Peyer's patch (tissue), 4 donors: ENCODE results near the gene TRMT112. TPM values are rescaled to one million over a fixed set of nuclear protein-coding genes. Genes with fewer than 3 reads are reported as not detected.

Source experiments
- DNase-seq, 3 donors: peaks; one replicate each; pipeline ENCODE4 v3.0.0-alpha.2; 2017 to 2019
- H3K27ac ChIP-seq, 4 donors: fragments of 200-600 bp; sonication (generic); one replicate each; pipeline ENCODE4 v1.5.1; 2016 to 2019
- H3K27me3 ChIP-seq, 2 donors: fragments of 200-600 bp; sonication (generic); one replicate each; pipeline ENCODE4 v1.5.1; 2019
- H3K36me3 ChIP-seq, 3 donors: fragments of 200-600 bp; sonication (generic); one replicate each; pipeline ENCODE4 v1.5.1; 2016 to 2019
- H3K4me1 ChIP-seq, 4 donors: fragments of 200-600 bp; sonication (generic); one replicate each; pipeline ENCODE4 v1.5.1; 2016 to 2019
- H3K4me3 ChIP-seq, 4 donors: fragments of 200-600 bp; sonication (generic); 1 replicate in 3 of 4; 2 replicates in 1 of 4; pipeline ENCODE4 v1.5.1; 2016 to 2019; ENCODE audit warnings: mild to moderate bottlenecking in 1 of 4
- H3K9me3 ChIP-seq, 4 donors: fragments of 200-600 bp; sonication (generic); one replicate each; pipeline ENCODE4 v1.5.1; 2016 to 2019; ENCODE audit warnings: mild to moderate bottlenecking in 1 of 4
- CTCF ChIP-seq, 6 experiments: fragments of 450-650 bp in 4 of 6; fragments of 200-600 bp in 2 of 6; sonication (generic) in 1 of 6; IDR thresholded peaks; one replicate each; pipeline ENCODE4 v1.5.1; 2017 to 2019; ENCODE audit warnings: antibody characterized with exemption in 6 of 6, mild to moderate bottlenecking in 3 of 6, moderate library complexity in 1 of 6
- POLR2A ChIP-seq, 2 donors: fragments of 450-650 bp; IDR thresholded peaks; one replicate each; pipeline ENCODE4 v1.5.1; 2017; ENCODE audit warnings: antibody characterized with exemption in 2 of 2, mild to moderate bottlenecking in 2 of 2, moderate library complexity in 2 of 2
- total RNA-seq, 4 donors: library from RNA; depleted of rRNA; stranded (reverse); fragments of >200 nt; gene quantifications; one replicate each; pipeline ENCODE4 v1.1.0, GENCODE V29; 2016

The TRMT112 gene
- total RNA-seq, 4 donors from 2014 or later, result 55.3 to 163 (median 63.1) TPM

DNA sequence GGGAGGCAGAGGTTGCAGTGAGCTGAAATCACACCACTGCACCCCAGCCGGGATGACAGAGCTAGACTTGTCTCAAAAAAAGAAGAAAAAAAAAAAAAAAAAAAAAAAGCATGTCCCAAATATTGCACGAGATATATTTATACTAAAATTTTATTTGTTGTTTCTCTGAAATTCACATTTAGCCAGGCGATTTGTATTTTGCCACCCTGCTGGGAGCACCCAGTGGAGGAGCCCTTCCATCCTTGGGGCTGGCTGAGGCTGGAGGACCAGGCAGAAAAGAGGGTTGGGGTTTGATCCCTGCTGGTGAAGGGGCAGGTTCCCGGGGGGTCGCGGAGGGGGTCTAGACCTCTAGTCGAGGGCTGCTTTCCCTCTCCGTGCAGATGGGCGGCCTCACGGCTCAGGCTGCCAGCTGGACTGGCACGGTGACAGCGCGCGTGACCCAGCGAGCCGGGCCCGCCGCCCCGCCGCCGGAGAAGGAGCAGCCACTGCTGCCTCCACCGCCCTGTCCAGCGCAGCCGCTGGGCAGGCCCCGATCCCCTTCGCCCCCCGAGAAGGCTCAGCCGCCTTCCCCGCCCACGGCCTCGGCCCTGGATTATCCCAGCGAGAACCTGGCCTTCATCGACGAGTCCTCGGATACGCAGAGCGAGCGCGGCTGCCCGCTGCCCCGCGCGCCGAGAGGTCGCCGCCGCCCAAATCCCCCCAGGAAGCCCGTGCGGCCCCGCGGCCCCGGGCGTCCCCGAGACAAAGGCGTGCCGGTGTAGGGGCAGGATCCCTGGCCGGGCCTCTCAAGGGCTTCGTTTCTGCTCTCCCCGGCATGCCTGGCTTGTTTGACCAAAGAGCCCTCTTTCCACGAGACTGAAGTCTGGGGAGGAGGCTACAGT lies 18.2 kb downstream of the TRMT112 start:
- peak in 1 of 3 donors; percentile 71 for DNase-seq
- peaks cover 3 to 29% (median 25%) of the 10 kb centered on the region in 4 donors for H3K4me1 ChIP-seq
- H3K27ac ChIP-seq, result peak overlapping the region in 1 of 4 donors; percentile 42
- H3K36me3 ChIP-seq, result no peaks in the 10 kb centered on the region
- peaks cover 0 to 42% of the 10 kb centered on the region in 2 donors for H3K27me3 ChIP-seq
- no peak for TF ChIP-seq CTCF (IDR thresholded peaks at IDR 0.05)
- no peak for TF ChIP-seq POLR2A (IDR thresholded peaks at IDR 0.05)
- H3K4me3 ChIP-seq, result peak overlapping the region; percentile 1 to 45 (median 34)
- H3K9me3 ChIP-seq, result no peaks in the 10 kb centered on the region

GRCh38 chr11:64297699-64298358 lies 19.5 kb downstream of the TRMT112 start:
- peak in 1 of 3 donors; percentile 54 for DNase-seq
- H3K9me3 ChIP-seq, result no peaks in the 10 kb centered on the region
- no peak overlapping the region for H3K27ac ChIP-seq
- peaks cover 0 to 21% (median 19%) of the 10 kb centered on the region in 4 donors for H3K4me1 ChIP-seq
- no peaks in the 10 kb centered on the region for H3K36me3 ChIP-seq
- TF ChIP-seq CTCF (IDR thresholded peaks at IDR 0.05) (no peak), POLR2A (IDR thresholded peaks at IDR 0.05) (no peak)
- peaks cover 0 to 48% of the 10 kb centered on the region in 2 donors for H3K27me3 ChIP-seq
- H3K4me3 ChIP-seq, result no peak overlapping the region

DNA sequence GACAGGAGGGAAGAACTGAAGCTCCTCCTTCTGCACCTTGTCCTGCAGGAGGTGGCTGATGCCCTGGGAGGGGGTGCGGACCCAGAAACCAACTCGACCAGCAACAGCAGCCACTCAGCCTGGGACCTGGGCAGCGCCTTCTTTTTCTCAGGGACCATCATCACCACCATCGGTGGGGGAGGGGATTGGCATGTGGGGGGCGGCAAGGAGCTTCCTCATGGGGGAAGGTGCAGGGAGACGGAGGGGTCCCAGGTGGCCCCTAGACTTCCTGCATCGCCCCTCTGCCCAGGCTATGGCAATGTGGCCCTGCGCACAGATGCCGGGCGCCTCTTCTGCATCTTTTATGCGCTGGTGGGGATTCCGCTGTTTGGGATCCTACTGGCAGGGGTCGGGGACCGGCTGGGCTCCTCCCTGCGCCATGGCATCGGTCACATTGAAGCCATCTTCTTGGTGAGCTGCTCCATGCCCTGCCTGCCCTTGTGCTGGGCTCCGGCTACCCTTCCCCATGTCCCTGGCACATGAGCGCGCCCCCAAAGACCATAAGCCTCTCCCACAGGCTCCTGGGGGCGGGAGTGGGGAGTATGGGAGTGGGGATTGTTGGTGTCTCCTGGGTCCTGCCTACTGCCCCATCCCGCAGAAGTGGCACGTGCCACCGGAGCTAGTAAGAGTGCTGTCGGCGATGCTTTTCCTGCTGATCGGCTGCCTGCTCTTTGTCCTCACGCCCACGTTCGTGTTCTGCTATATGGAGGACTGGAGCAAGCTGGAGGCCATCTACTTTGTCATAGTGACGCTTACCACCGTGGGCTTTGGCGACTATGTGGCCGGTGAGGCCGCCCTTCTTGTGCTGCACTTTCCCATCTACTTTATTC lies 20.3 kb downstream of the TRMT112 start:
- Histone ChIP-seq H3K27me3 (peaks cover 0 to 56% of the 10 kb centered on the region in 2 donors), H3K9me3 (no peaks in the 10 kb centered on the region), H3K27ac (no peak overlapping the region), H3K4me1 (peaks cover 0 to 28% (median 23%) of the 10 kb centered on the region in 4 donors), H3K4me3 (no peak overlapping the region), H3K36me3 (no peaks in the 10 kb centered on the region)
- peak in 1 of 3 donors; percentile 34 for DNase-seq
- TF ChIP-seq CTCF (IDR thresholded peaks at IDR 0.05), result no peak
- no peak for TF ChIP-seq POLR2A (IDR thresholded peaks at IDR 0.05)

GRCh38 chr11:64296236-64296635 lies 21.1 kb downstream of the TRMT112 start:
- H3K36me3 ChIP-seq, result no peaks in the 10 kb centered on the region
- peaks cover 0 to 36% (median 29%) of the 10 kb centered on the region in 4 donors for H3K4me1 ChIP-seq
- TF ChIP-seq CTCF (IDR thresholded peaks at IDR 0.05), result no peak
- no peak for TF ChIP-seq POLR2A (IDR thresholded peaks at IDR 0.05)
- no peak for DNase-seq
- peaks cover 0 to 64% of the 10 kb centered on the region in 2 donors for H3K27me3 ChIP-seq
- no peak overlapping the region for H3K27ac ChIP-seq
- no peaks in the 10 kb centered on the region for H3K9me3 ChIP-seq
- no peak overlapping the region for H3K4me3 ChIP-seq

GRCh38 chr11:64295760-64296159 lies 21.6 kb downstream of the TRMT112 start:
- no peaks in the 10 kb centered on the region for H3K36me3 ChIP-seq
- H3K9me3 ChIP-seq, result no peaks in the 10 kb centered on the region
- H3K4me1 ChIP-seq, result peaks cover 0 to 35% (median 27%) of the 10 kb centered on the region in 4 donors
- no peak for TF ChIP-seq POLR2A (IDR thresholded peaks at IDR 0.05)
- no peak for TF ChIP-seq CTCF (IDR thresholded peaks at IDR 0.05)
- peaks cover 0 to 68% of the 10 kb centered on the region in 2 donors for H3K27me3 ChIP-seq
- no peak overlapping the region for H3K4me3 ChIP-seq
- no peak overlapping the region for H3K27ac ChIP-seq
- no peak for DNase-seq
